GM21515 (cell line): Measurements from ENCODE around the gene BET1L.
A peak's percentile ranks its signal among the peaks of the same experiment; 100 is the strongest.
"Not testable (repeated sequence)": the region's sequence is repeated elsewhere in the genome, so short reads cannot be mapped to it uniquely, and the experiment has no call there.

Source experiments
- ATAC-seq: cut with Tn5 transposase; IDR thresholded peaks from one replicate; pipeline ENCODE4 v1.9.1; 2021; ENCODE audit not compliant: unreplicated experiment

BET1L gene

DNA sequence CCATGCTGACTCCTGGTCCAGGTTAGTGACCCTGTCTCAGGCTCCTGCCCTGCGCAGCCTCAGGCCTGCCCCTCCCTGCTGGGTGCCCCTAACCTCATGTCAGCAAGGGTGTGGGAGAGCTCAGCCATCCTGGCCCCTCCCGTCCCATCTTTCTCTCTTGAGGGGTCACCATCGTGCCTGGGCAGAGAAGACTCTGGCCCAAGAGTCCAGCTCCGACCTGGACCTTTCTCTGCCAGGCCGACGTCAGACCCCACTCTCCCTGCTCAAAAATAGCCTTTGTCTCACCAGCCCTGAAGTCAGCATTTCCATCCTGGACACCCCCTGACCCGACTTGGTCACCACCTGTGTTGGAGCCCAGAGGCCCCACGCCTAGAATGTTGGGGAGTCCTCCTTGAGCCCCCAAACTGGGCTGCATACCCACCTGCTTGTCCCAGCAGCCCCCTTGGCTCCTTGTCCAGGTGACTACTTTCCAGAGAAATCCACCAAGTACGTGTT is 9.4 kb downstream of the BET1L start:
- no peak for ATAC-seq

DNA sequence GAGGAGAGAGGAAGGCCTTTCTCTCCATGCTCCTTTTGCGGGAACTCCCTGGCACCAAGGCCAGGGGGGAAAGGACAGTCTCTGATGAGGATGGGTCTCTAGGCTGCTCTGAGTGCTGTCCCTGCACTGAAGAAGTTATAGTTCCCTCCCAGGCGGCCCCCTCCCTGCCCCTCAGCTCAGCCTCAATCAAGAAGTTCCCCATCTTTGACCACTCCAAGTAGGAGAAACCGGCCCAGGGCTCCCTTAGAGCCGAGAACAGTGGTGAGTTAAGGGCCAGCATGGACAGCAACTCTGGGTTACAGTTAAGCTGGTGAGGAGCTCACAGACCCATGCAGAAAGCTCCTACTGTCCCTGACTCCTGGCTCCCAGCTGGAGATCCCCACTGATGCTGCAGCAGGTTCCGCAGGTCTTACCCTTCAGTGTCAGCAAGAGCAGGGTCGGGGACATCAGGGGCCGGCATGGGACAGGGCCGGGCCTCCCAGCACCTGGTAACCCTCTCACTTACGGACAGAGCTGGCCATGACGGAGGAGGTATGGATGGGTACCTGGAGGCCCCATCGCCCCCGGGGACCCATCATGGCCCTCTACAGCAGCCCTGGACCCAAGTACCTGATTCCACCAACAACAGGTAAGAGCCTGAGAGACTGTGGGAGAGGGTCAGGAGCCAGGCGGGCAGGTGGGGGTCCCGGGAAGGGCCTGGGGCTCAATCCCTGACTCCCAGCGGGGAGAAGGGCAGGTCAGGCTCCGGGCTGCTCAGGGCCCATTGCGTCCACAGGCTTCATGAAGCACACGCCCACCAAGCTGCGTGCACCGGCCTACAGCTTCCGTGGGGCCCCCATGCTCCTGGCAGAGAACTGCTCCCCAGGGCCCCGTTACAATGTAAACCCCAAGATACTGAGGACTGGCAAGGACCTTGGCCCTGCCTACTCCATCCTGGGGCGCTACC is 10.1 kb downstream of the BET1L start:
- ATAC-seq = no peak

DNA sequence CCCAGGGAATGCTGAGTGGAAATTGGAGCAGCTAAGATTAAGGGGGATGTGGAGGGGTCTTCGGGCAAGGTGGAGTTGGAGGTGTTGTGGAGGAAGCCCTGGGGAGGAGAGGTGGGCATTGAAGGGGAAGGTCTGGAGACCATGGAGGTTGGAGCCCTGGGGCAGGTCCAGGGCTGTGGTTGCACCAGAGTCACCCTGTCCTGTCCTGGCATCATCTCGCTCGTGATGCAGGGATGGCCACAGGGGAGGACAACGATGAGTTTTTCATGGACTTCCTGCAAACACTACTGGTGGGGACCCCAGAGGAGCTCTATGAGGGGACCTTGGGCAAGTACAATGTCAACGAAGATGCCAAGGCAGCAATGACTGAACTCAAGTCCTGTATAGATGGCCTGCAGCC is 13.7 kb downstream of the BET1L start:
- not testable (repeated sequence) for ATAC-seq

DNA sequence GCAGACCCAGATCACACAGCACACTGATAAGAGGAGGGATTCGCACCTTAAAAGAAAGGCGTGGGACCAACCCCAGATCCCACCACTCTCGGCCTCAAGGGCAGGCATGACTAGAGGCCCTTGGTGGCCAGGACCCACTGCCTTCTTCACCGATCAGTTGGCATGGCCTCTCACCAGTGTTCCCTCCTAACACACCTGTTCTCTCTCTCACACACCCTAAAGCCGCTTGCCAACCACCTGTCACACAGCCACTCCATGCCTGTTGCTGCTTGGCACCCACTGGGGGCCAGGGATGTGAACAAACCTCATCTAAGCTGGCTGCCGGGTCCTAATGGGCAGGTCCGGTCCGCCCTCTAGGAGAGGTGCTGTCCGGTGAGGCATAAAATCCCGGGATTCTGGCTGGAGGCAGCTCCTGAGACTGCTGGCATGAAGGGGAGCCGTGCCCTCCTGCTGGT is 14.5 kb downstream of the BET1L start, which contains the start of gene SCGB1C1:
Gene SCGB1C1 (plus strand): TSS at position 405 of the 455 bp plus-strand sequence. CDS start 22 bp downstream, at position 427.
- not testable (repeated sequence) for ATAC-seq

DNA sequence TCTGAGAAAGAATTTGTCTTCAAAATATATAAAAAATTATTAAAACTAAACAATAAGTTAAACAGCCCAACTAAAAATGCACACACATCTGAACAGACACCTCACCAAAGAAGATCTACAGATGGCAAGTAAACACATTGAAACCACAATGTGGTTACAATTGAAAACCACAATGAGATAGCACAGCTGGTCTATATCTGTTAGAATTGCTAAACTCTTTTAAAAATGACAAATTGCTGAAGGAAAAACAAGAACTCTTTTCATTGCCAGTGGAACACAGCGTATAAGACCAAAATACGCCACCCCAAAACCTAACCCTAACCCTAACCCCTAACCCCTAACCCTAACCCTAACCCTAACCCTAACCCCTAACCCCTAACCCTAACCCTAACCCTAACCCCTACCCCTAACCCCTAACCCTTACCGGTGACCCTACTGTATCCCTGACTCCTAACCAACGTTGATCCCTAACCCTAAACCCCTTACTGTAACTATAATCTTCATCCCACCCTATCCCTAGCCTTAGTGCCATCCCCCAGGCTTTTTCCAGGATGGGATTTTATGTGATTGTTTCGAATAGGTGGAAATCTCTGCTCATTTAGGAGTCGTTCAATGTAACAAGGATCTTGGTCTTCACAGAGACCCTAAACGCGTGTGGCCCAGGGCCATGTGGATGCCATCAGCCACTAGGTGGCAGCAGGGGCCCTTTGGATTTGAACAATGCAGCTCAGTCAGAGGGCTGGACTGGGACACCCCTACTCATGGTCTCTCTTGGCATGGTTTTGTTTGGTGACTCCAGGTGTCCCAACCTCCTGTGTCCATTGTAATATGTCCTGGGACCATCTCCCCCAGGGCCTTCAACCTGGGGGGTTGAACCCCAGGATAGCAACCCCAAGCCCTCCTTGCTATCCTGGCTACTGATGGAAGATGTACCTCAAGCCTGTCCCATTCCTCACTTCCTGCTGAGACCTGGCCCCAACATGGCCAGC is 15.4 kb downstream of the BET1L start:
- not testable (repeated sequence) for ATAC-seq

DNA sequence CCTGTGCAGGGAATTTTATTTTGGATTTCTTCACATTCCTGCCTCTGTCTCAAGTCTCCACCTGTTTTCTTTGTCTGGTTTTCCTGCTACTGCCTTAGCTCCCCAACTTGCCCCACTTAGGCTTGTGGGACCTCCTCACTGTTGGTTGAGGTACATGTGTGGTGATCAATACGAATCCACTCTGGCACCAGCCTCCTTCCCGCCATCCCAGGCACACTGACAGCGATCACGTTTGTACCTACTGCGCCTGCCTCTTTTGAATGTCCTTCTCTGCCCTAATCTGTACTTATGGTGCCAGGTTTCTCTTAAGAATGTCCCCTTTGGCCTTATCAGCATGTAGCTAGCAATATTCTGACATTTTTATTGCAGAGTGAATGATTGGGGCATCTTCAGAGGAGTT is 16.7 kb downstream of the BET1L start:
- ATAC-seq = not testable (repeated sequence)

DNA sequence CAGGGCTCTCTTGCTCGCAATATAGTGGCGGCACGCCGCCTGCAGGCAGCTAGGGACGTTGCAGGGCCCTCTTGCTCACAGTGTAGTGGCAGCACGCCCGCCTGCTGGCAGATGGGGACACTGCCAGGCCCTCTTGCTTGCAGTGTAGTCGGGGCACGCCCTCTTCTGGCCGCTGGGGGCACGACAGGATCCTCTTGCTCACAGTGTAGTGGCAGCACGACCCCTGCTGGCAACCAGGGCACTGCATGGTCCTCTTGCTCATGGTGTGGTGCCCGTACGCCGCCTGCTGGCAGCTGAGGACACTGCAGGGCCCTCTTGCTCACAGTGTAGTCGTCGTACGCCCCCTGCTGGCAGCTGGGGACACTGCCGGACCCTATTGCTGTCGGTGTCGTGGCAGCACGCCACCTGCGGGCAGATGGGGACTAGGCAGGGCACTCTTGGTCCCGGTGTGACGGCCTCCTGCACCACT is 17.3 kb downstream of the BET1L start:
- peak; percentile 72 for ATAC-seq

DNA sequence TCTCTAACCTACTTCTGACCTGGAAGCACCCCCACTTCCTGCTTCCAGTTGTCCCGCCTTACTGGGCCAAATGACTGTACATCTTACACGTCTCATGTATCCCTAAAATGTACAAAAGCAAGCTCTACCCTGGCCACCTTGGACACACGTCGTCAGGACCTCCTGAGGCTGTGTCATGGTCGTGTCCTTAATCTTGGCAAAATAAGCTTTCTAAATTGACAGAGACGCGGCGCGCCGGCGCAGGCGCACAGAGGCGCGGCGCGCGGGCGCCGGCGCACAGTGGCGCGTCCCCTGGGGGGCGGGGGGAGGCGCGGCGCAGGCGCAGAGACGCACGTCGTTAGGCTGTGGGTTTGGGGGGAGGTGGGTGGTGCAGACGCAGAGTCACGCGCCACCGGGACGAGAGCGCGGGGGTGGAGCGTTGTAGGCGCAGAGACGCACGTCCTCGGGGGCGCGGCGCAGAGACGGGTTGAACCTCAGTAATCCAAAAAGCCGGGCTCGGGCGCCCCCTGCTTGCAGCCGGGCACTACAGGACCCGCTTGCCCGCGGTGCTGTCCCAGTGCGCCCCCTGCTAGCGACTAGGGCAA is 17.9 kb downstream of the BET1L start:
- ATAC-seq = not testable (repeated sequence)

DNA sequence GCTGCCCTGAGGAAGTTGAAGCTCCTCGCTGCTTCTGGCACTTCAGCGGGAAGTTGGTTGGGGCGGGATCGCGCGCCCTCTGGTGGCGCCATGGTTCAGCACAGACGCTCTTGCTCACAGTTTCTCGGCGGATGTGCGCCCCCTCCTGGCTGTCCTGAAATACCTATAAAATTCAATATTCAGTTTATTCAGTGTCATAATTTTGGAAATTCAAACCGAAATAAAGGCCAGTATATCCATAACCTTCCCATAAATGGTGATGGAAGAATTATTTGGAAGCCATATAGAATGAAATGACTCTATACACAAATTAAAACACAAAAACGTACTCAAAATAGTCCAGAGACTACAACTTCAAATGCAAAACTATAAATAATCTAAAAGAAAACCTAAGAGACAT is 27.0 kb downstream of the BET1L start:
- ATAC-seq = not testable (repeated sequence)
